Vagina (tissue), 2 donors: ENCODE measurements around the gene ERBIN. TPM values are rescaled to one million over a fixed set of nuclear protein-coding genes. Genes with fewer than 3 reads are reported as not detected.
A peak's percentile ranks its signal among the peaks of the same experiment; 100 is the strongest.

Source experiments
- DNase-seq, 2 donors: peaks; one replicate each; pipeline ENCODE4 v3.0.0-alpha.2; 2017; ENCODE audit errors: extremely low spot score in 2 of 2
- H3K27ac ChIP-seq: fragments of 200-600 bp; sonication (generic); one replicate; pipeline ENCODE4 v1.5.1; 2019
- H3K27me3 ChIP-seq: fragments of 200-600 bp; sonication (generic); one replicate; pipeline ENCODE4 v1.5.1; 2019
- H3K36me3 ChIP-seq, 2 donors: fragments of 200-600 bp; sonication (generic); one replicate each; pipeline ENCODE4 v1.5.1; 2017 to 2019
- H3K4me1 ChIP-seq: fragments of 200-600 bp; sonication (generic); one replicate; pipeline ENCODE4 v1.5.1; 2019
- H3K4me3 ChIP-seq, 2 donors: fragments of 200-600 bp; sonication (generic); 1 replicate in 1 of 2; 2 replicates in 1 of 2; pipeline ENCODE4 v1.5.1; 2016 to 2019
- H3K9me3 ChIP-seq: fragments of 200-600 bp; sonication (generic); one replicate; pipeline ENCODE4 v1.5.1; 2019
- POLR2A ChIP-seq, 2 donors: fragments of 450-650 bp; IDR thresholded peaks; one replicate each; pipeline ENCODE4 v1.6.1; 2017; ENCODE audit warnings: antibody characterized with exemption in 2 of 2, mild to moderate bottlenecking in 2 of 2, moderate library complexity in 2 of 2
- POLR2AphosphoS5 ChIP-seq, 2 donors: sonication (generic); formaldehyde crosslinking; IDR thresholded peaks; one replicate each; pipeline ENCODE4 v1.9.0; 2017; ENCODE audit warnings: antibody characterized with exemption in 2 of 2, mild to moderate bottlenecking in 2 of 2, low read depth in 1 of 2; ENCODE audit not compliant: insufficient read depth in 1 of 2
- intact Hi-C: fragments of 100-400 bp; cut with DNase I; formaldehyde crosslinking; loops from one replicate; pipeline ENCODE4 v1.15.1; 2023
- total RNA-seq: library from RNA; depleted of rRNA; stranded (reverse); fragments of >200 nt; gene quantifications from one replicate; pipeline ENCODE4 v1.2.3, GENCODE V29; 2016
- TF ChIP-seq, protein P1 (sequence below), 3 experiments: fragments of 450-650 bp in 2 of 3; fragments of 200-600 bp in 1 of 3; sonication (generic) in 1 of 3; IDR thresholded peaks; one replicate each; pipeline ENCODE4 v1.5.1; 2017 to 2019; ENCODE audit warnings: antibody characterized with exemption in 3 of 3, mild to moderate bottlenecking in 2 of 3, moderate library complexity in 2 of 3

The ERBIN gene
- total RNA-seq, 1 donor from 2014 or later: 52.3 TPM

GRCh38 chr5:65916066-65916465, 10.3 kb upstream of the ERBIN start:
- H3K27me3 ChIP-seq: no peaks in the 10 kb centered on the region
- H3K9me3 ChIP-seq: no peaks in the 10 kb centered on the region
- intact Hi-C loops: no loop called here
- DNase-seq: no peak
- H3K4me1 ChIP-seq: no peaks in the 10 kb centered on the region
- TF ChIP-seq, protein P1, sequence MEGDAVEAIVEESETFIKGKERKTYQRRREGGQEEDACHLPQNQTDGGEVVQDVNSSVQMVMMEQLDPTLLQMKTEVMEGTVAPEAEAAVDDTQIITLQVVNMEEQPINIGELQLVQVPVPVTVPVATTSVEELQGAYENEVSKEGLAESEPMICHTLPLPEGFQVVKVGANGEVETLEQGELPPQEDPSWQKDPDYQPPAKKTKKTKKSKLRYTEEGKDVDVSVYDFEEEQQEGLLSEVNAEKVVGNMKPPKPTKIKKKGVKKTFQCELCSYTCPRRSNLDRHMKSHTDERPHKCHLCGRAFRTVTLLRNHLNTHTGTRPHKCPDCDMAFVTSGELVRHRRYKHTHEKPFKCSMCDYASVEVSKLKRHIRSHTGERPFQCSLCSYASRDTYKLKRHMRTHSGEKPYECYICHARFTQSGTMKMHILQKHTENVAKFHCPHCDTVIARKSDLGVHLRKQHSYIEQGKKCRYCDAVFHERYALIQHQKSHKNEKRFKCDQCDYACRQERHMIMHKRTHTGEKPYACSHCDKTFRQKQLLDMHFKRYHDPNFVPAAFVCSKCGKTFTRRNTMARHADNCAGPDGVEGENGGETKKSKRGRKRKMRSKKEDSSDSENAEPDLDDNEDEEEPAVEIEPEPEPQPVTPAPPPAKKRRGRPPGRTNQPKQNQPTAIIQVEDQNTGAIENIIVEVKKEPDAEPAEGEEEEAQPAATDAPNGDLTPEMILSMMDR (IDR thresholded peaks at IDR 0.05): no peak
- TF ChIP-seq POLR2AphosphoS5 (IDR thresholded peaks at IDR 0.05; ENCODE audit: insufficient read depth in 1 of 2, low read depth in 1 of 2): no peak
- no peak for TF ChIP-seq POLR2A (IDR thresholded peaks at IDR 0.05)
- H3K4me3 ChIP-seq: no peak overlapping the region
- H3K36me3 ChIP-seq: no peaks in the 10 kb centered on the region
- H3K27ac ChIP-seq: no peak overlapping the region

DNA sequence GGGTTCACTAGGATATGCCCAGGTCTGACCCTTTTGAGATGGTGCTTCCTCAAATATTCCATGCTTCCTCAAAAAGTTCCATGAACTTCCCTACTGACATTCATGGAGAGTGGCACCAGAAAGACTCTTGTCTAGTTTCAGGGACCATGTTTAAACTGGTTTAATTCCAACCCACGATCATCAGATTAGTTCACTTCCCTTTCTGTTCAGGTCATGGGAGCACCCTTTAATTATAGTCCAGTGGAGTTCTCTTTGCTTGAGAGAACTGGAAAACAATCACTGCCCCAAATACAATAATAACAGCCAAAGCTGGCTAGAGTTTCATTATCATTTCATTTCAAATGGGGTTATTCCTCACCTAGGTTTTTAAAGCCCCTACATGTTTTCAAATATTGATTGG, 9.7 kb upstream of the ERBIN start:
- Histone ChIP-seq H3K4me1 (no peaks in the 10 kb centered on the region), H3K4me3 (no peak overlapping the region), H3K36me3 (no peaks in the 10 kb centered on the region), H3K27me3 (no peaks in the 10 kb centered on the region), H3K27ac (no peak overlapping the region), H3K9me3 (no peaks in the 10 kb centered on the region)
- DNase-seq: no peak
- intact Hi-C loops: no loop called here
- TF ChIP-seq, protein P1 (IDR thresholded peaks at IDR 0.05): no peak

DNA sequence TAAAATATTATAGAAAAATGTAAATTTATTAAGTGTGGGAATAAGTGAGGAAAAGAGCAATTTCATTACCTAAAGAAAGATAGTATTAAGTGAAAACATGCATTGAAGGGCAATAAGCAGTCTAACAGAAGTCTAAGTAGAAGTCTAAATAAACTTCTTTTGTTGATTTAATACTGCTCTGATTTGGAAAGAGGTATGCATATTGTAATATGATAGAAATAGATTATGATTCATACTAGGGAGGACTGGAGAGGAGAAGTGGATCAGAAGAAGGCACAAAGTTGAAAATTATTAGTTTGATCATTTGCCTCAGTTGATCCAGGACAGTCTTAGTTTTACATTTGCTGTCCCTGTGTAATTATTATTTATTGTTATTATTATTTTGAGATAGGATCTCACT, 6.6 kb upstream of the ERBIN start:
- no peaks in the 10 kb centered on the region for H3K27me3 ChIP-seq
- no peaks in the 10 kb centered on the region for H3K4me1 ChIP-seq
- no peak overlapping the region for H3K27ac ChIP-seq
- intact Hi-C loops: no loop called here
- H3K4me3 ChIP-seq: no peak overlapping the region
- TF ChIP-seq POLR2A (IDR thresholded peaks at IDR 0.05) (no peak), POLR2AphosphoS5 (IDR thresholded peaks at IDR 0.05; ENCODE audit: insufficient read depth in 1 of 2, low read depth in 1 of 2) (no peak)
- TF ChIP-seq, protein P1 (IDR thresholded peaks at IDR 0.05): no peak
- H3K9me3 ChIP-seq: no peaks in the 10 kb centered on the region
- no peak for DNase-seq
- H3K36me3 ChIP-seq: no peaks in the 10 kb centered on the region

GRCh38 chr5:65923339-65923738, 3.0 kb upstream of the ERBIN start:
- H3K27ac ChIP-seq: no peak overlapping the region
- no peaks in the 10 kb centered on the region for H3K9me3 ChIP-seq
- no peak overlapping the region for H3K4me3 ChIP-seq
- no peaks in the 10 kb centered on the region for H3K27me3 ChIP-seq
- no peak for TF ChIP-seq POLR2AphosphoS5 (IDR thresholded peaks at IDR 0.05; ENCODE audit: insufficient read depth in 1 of 2, low read depth in 1 of 2)
- no peak for TF ChIP-seq POLR2A (IDR thresholded peaks at IDR 0.05)
- TF ChIP-seq, protein P1 (IDR thresholded peaks at IDR 0.05): no peak
- DNase-seq: no peak
- intact Hi-C loops: no loop called here
- H3K36me3 ChIP-seq: no peaks in the 10 kb centered on the region
- H3K4me1 ChIP-seq: peaks cover 4% of the 10 kb centered on the region

- Histone ChIP-seq H3K36me3 (no peaks in the 10 kb centered on the region), H3K27ac (peak overlapping the region; percentile 95), H3K9me3 (no peaks in the 10 kb centered on the region), H3K4me3 (peak overlapping the region; percentile 67 to 88), H3K4me1 (peaks cover 15% of the 10 kb centered on the region), H3K27me3 (no peaks in the 10 kb centered on the region)
- intact Hi-C loops: no loop called here
- TF ChIP-seq POLR2AphosphoS5 (IDR thresholded peaks at IDR 0.05; ENCODE audit: insufficient read depth in 1 of 2, low read depth in 1 of 2): no peak
- TF ChIP-seq, protein P1 (IDR thresholded peaks at IDR 0.05): no peak
- no peak for TF ChIP-seq POLR2A (IDR thresholded peaks at IDR 0.05)
- no peak for DNase-seq
Measured at GRCh38 chr5:65924366-65925043, 1.9 kb upstream of the ERBIN start.
